WERI-Rb-1 (cell line): ENCODE results near the gene TBC1D1.

Experiments used
- DNase-seq: peaks from one replicate; pipeline ENCODE4 v3.0.0-alpha.2; 2020
- H3K27ac ChIP-seq: fragments of 250-450 bp; sonication (Bioruptor Pico); 2 replicates; pipeline ENCODE4 v1.5.1; 2020; ENCODE audit warnings: mild to moderate bottlenecking, moderate library complexity
- H3K27me3 ChIP-seq: fragments of 250-450 bp; sonication (Bioruptor Pico); 2 replicates; pipeline ENCODE4 v1.5.1; 2021; ENCODE audit warnings: mild to moderate bottlenecking, low read depth, moderate library complexity; ENCODE audit not compliant: insufficient read depth, severe bottlenecking
- H3K36me3 ChIP-seq: fragments of 250-450 bp; sonication (Bioruptor Pico); 2 replicates; pipeline ENCODE4 v1.5.1; 2020; ENCODE audit warnings: mild to moderate bottlenecking, moderate library complexity
- H3K4me3 ChIP-seq: 2 replicates; pipeline ENCODE4 v1.5.1; 2011; ENCODE audit warnings: low read depth, mild to moderate bottlenecking, control low read depth, low read length
- H3K9me3 ChIP-seq: fragments of 250-450 bp; sonication (Bioruptor Pico); 2 replicates; pipeline ENCODE4 v1.5.1; 2021; ENCODE audit warnings: mild to moderate bottlenecking, moderate library complexity; ENCODE audit not compliant: severe bottlenecking
- TF ChIP-seq, protein P1 (sequence below): IDR thresholded peaks from 2 replicates; pipeline ENCODE4 v1.5.1; 2011; ENCODE audit warnings: low read depth, mild to moderate bottlenecking, control low read depth, inconsistent platforms, low read length

Gene TBC1D1

DNA sequence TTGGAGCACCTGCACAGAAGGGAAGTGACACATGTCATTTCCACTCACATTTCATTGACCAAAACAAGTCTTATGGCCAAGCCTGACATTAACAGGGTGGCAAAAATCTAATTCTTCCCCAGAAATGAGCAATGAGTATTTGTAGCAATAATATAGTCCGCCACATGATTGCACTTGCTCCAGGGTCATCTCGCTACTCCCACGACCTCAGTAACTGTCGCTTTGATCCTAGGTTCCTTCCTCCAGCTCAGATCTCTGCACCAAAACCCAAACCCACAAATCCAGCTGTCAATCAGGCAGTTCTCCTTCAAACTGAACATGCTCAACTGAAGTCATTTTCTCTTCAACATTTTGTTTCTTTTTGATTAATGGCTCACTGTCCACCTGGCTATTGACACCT lies 44.1 kb downstream of the TBC1D1 start:
- TF ChIP-seq, protein P1, sequence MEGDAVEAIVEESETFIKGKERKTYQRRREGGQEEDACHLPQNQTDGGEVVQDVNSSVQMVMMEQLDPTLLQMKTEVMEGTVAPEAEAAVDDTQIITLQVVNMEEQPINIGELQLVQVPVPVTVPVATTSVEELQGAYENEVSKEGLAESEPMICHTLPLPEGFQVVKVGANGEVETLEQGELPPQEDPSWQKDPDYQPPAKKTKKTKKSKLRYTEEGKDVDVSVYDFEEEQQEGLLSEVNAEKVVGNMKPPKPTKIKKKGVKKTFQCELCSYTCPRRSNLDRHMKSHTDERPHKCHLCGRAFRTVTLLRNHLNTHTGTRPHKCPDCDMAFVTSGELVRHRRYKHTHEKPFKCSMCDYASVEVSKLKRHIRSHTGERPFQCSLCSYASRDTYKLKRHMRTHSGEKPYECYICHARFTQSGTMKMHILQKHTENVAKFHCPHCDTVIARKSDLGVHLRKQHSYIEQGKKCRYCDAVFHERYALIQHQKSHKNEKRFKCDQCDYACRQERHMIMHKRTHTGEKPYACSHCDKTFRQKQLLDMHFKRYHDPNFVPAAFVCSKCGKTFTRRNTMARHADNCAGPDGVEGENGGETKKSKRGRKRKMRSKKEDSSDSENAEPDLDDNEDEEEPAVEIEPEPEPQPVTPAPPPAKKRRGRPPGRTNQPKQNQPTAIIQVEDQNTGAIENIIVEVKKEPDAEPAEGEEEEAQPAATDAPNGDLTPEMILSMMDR, result no peak
- no peaks in the 10 kb centered on the region for H3K36me3 ChIP-seq
- no peak overlapping the region for H3K27ac ChIP-seq
- H3K4me3 ChIP-seq, result no peak overlapping the region
- no peaks in the 10 kb centered on the region for H3K27me3 ChIP-seq
- H3K9me3 ChIP-seq, result peaks cover 4% of the 10 kb centered on the region
- no peak for DNase-seq

DNA sequence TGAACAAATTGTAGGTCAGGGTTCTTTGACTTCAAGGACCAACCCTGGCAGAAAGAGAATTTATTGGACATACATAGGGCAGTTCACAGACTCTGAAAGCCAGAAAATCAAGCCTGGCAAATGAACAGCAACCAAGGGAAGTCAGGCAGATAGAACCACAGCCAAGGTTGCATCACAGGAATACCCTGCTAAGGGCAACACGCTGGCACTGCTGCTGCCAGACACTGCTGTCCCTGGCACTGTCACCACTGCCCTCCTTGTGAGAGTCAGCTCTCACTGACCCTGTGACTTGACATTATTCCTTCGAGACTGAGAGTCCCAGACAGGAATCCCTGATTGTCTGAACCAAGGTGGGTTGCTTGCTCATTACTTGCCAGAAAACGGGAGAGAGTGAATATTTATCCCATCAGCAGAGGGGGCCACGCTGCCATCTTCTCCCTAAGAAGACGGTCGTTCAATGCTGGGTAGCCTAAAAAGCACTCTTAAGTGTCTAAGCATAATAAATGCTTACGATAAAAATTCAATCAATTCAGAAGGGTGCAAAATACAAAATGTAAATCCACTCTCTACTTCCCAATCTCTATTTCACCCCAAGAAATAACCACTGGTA lies 46.1 kb downstream of the TBC1D1 start:
- Histone ChIP-seq H3K4me3 (no peak overlapping the region), H3K27ac (no peak overlapping the region), H3K9me3 (peaks cover 4% of the 10 kb centered on the region), H3K36me3 (no peaks in the 10 kb centered on the region), H3K27me3 (no peaks in the 10 kb centered on the region)
- DNase-seq, result no peak
- TF ChIP-seq, protein P1, result no peak

DNA sequence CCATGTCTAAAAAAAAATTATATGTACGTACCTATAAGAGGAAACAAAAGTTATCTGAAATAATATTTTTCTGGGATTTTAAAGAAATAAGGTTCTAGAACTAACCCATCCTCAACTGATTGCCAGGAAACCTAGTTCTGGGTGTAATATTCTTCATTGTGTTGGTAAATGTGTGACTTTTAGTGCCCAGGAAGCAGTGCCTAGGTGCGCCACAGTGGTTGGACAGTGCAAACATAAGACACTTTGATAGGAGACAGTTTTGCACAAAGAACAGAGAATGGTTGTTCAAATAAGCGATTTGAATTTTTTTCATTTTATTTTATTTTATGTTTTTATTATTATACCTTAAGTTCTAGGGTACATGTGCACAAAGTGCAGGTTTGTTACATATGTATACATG lies 47.3 kb downstream of the TBC1D1 start:
- H3K27me3 ChIP-seq, result no peaks in the 10 kb centered on the region
- H3K9me3 ChIP-seq, result peaks cover 7% of the 10 kb centered on the region
- TF ChIP-seq, protein P1, result no peak
- H3K4me3 ChIP-seq, result no peak overlapping the region
- no peak overlapping the region for H3K27ac ChIP-seq
- no peak for DNase-seq
- no peaks in the 10 kb centered on the region for H3K36me3 ChIP-seq

DNA sequence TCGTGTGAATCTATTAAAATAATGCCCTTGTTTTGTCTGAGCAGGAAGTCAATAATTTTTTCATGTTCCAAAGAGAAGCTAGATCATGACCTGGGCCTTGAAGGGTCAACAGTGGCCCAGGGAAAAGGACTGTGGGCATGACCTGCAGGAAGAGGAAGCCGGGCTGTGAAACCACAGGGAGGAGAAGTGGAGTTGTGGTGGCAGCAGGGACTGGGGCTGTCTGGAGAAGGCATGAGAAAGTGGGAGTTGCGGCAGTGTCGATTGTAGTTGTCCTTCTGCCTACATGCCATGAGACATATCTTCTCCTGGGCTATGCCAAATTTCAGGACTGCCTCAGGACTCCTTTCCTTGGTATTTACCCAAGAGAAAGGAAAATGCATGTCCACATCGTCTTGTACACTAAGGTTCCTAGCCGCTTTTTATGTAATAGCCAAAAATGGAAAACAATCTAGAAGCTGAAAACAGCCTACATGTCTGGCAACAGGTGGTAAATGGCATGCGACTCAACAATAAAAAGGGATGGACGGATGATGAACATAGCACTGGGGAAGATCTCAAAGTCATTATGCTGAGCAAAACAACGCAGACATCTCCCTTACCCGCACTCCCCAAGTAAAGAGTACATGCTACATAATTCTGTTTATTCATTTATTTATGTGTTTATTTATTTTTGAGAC lies 55.8 kb downstream of the TBC1D1 start:
- H3K36me3 ChIP-seq, result no peaks in the 10 kb centered on the region
- H3K4me3 ChIP-seq, result no peak overlapping the region
- no peaks in the 10 kb centered on the region for H3K27me3 ChIP-seq
- no peak overlapping the region for H3K27ac ChIP-seq
- H3K9me3 ChIP-seq, result peaks cover 3% of the 10 kb centered on the region
- DNase-seq, result no peak
- TF ChIP-seq, protein P1, result no peak

DNA sequence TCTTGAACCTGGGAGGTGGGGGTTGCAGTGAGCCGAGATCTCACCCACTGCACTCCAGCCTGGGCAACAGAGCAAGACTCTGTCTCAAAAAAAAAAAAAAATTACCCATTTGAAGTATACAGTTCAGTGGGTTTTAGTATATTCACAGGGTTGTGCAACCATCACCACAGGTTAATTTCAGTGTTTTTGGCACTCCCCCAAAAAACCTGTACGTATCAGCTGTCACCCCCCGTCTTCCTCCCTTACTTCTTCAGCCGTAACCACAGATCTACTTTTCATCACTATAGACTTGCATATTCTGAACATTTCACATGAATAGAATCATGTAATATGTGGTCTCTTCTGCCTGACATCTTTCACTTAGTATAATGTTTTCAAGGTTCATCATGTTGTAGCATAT lies 57.7 kb downstream of the TBC1D1 start:
- no peak overlapping the region for H3K4me3 ChIP-seq
- TF ChIP-seq, protein P1, result no peak
- DNase-seq, result no peak
- no peaks in the 10 kb centered on the region for H3K36me3 ChIP-seq
- no peaks in the 10 kb centered on the region for H3K27me3 ChIP-seq
- H3K27ac ChIP-seq, result no peak overlapping the region
- H3K9me3 ChIP-seq, result no peaks in the 10 kb centered on the region
